Ishikawa (cell line): ENCODE results near the gene COPE.

Experiments
- RAD21 ChIP-seq: IDR thresholded peaks from 2 replicates; pipeline ENCODE4 v1.6.1; 2012; ENCODE audit warnings: low read depth
- YY1 ChIP-seq: IDR thresholded peaks from 2 replicates; pipeline ENCODE4 v1.6.1; 2012; ENCODE audit warnings: low read depth
- TF ChIP-seq, protein P1 (sequence below): IDR thresholded peaks from 2 replicates; pipeline ENCODE4 v1.6.1; 2012
- TF ChIP-seq, protein P2 (sequence below): IDR thresholded peaks from 2 replicates; pipeline ENCODE4 v1.6.1; 2012; ENCODE audit warnings: low read depth, mild to moderate bottlenecking
- TF ChIP-seq, protein P3 (sequence below): IDR thresholded peaks from 2 replicates; pipeline ENCODE4 v1.6.1; 2012

DNA sequence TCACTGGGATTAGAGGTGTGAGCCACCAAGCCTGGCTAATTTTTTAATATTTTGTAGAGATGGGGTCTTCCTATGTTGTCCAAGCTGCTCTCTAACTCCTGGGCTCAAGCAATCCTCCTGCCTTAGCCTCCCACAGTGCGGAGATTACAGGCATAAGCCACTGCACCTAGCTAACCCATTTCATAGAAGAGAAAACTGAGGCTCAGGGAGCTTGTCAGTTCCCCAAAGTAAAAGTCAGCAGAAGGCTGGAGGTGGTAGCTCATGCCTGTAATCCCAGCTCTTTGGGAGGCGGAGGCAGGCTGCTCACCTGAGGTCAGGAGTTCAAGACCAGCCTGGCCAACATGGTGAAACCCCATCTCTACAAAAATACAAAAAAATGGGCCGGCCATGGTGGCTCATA lies 30.7 kb upstream of the COPE start:
- TF ChIP-seq, protein P1, sequence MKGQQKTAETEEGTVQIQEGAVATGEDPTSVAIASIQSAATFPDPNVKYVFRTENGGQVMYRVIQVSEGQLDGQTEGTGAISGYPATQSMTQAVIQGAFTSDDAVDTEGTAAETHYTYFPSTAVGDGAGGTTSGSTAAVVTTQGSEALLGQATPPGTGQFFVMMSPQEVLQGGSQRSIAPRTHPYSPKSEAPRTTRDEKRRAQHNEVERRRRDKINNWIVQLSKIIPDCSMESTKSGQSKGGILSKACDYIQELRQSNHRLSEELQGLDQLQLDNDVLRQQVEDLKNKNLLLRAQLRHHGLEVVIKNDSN: no peak
- TF ChIP-seq, protein P2, sequence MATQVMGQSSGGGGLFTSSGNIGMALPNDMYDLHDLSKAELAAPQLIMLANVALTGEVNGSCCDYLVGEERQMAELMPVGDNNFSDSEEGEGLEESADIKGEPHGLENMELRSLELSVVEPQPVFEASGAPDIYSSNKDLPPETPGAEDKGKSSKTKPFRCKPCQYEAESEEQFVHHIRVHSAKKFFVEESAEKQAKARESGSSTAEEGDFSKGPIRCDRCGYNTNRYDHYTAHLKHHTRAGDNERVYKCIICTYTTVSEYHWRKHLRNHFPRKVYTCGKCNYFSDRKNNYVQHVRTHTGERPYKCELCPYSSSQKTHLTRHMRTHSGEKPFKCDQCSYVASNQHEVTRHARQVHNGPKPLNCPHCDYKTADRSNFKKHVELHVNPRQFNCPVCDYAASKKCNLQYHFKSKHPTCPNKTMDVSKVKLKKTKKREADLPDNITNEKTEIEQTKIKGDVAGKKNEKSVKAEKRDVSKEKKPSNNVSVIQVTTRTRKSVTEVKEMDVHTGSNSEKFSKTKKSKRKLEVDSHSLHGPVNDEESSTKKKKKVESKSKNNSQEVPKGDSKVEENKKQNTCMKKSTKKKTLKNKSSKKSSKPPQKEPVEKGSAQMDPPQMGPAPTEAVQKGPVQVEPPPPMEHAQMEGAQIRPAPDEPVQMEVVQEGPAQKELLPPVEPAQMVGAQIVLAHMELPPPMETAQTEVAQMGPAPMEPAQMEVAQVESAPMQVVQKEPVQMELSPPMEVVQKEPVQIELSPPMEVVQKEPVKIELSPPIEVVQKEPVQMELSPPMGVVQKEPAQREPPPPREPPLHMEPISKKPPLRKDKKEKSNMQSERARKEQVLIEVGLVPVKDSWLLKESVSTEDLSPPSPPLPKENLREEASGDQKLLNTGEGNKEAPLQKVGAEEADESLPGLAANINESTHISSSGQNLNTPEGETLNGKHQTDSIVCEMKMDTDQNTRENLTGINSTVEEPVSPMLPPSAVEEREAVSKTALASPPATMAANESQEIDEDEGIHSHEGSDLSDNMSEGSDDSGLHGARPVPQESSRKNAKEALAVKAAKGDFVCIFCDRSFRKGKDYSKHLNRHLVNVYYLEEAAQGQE: no peak
- TF ChIP-seq RAD21 (no peak), YY1 (no peak)
- TF ChIP-seq, protein P3, sequence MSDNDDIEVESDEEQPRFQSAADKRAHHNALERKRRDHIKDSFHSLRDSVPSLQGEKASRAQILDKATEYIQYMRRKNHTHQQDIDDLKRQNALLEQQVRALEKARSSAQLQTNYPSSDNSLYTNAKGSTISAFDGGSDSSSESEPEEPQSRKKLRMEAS: no peak
